Epithelial cell of esophagus (primary cell): ENCODE measurements around the gene BATF2.

Experiments
- DNase-seq: peaks from one replicate; pipeline ENCODE4 v3.0.0; 2010; ENCODE audit warnings: low read depth
- H3K4me3 ChIP-seq: 2 replicates; pipeline ENCODE4 v1.5.1; 2011; ENCODE audit warnings: mild to moderate bottlenecking, low read length, control low read depth
- TF ChIP-seq, protein P1 (sequence below): IDR thresholded peaks from 2 replicates; pipeline ENCODE4 v1.5.1; 2011; ENCODE audit warnings: low read depth, mild to moderate bottlenecking, low read length, control low read depth, inconsistent platforms; ENCODE audit not compliant: insufficient read depth; ENCODE audit errors: missing control alignments

Gene BATF2, protein sequence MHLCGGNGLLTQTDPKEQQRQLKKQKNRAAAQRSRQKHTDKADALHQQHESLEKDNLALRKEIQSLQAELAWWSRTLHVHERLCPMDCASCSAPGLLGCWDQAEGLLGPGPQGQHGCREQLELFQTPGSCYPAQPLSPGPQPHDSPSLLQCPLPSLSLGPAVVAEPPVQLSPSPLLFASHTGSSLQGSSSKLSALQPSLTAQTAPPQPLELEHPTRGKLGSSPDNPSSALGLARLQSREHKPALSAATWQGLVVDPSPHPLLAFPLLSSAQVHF

GRCh38 chr11:64996710-64997380, at the start of gene BATF2:
TSS of gene BATF2 (minus strand) at chr11:64996971. CDS start at chr11:64996914, 57 bp downstream.
- no peak within 1 kb of the TSS for H3K4me3 ChIP-seq
- peak; percentile 32 for DNase-seq

DNA sequence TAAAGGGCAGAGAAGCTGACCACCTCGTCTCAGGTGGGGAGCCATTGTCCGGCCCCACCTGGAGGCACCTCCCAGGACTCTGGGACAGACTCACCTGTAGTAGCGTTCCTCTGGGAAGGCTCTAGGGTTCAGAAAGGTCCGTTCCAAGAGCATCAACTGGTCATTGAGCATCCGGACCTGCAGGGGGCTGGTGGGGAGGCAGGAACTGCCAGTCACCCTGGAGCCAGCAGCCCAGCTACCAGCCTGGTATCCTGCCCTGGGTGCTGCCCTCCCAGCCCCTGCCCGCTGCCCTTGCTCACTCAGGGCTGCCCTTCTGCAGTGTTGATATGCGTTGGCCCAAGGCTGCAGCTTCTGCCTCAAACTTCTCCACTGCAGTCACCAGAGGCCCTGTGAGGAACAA, 49.0 kb upstream of the BATF2 start:
- TF ChIP-seq, protein P1, sequence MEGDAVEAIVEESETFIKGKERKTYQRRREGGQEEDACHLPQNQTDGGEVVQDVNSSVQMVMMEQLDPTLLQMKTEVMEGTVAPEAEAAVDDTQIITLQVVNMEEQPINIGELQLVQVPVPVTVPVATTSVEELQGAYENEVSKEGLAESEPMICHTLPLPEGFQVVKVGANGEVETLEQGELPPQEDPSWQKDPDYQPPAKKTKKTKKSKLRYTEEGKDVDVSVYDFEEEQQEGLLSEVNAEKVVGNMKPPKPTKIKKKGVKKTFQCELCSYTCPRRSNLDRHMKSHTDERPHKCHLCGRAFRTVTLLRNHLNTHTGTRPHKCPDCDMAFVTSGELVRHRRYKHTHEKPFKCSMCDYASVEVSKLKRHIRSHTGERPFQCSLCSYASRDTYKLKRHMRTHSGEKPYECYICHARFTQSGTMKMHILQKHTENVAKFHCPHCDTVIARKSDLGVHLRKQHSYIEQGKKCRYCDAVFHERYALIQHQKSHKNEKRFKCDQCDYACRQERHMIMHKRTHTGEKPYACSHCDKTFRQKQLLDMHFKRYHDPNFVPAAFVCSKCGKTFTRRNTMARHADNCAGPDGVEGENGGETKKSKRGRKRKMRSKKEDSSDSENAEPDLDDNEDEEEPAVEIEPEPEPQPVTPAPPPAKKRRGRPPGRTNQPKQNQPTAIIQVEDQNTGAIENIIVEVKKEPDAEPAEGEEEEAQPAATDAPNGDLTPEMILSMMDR, result no peak
- no peak overlapping the region for H3K4me3 ChIP-seq
- DNase-seq, result no peak

More at GRCh38 chr11:64996710-64997380, at the start of gene BATF2:
- TF ChIP-seq, protein P1, result no peak

- no peak for DNase-seq
- TF ChIP-seq, protein P1, result no peak
- no peak overlapping the region for H3K4me3 ChIP-seq
Observed at GRCh38 chr11:65045061-65045460, 48.3 kb upstream of the BATF2 start.

DNA sequence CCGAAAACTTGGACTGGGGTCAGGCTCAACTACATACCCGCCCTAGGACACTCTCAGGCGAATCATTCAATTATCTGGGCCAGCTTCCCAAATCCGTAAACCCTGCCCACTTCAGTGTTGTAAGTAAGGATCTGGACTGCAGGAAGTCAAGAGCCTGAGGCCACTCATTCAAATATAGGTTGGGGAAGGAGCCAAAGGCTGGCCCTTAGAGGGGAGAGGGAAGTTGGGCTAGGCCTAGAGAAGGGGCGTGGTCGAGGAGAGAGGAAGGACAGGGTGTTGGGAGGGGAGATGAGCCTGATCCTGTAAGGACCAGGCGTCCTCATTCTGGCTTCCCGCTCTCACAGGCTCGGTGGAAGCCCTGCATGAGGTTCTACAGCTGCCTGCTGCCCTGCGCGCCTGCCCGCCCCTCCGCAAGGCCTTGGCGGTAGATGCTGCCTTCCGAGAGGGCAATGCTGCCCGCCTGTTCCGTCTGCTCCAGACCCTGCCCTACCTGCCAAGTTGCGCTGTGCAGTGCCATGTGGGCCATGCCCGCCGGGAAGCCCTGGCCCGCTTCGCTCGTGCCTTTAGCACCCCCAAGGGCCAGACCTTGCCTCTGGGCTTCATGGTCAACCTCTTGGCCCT, 47.2 kb upstream of the BATF2 start:
- TF ChIP-seq, protein P1, result no peak
- no peak for DNase-seq
- no peak overlapping the region for H3K4me3 ChIP-seq

DNA sequence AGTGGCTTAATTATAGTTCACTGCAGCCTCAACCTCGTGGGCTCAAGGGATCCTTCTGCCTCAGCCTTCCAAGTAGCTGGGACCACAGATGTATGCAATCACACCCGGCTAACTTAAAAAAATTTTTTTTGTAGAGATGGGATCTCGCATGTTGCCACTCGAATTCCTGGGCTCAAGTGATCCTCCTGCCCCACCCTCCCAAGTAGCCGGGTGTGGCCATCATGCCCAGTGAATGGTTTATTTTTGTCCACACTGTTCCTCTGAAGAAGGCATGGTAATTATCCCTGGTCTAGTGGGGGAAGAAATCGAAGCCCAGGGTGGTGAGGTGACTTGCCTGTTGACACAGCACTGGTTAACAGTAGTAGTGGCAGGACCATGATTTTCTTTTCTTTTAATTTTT, 46.1 kb upstream of the BATF2 start:
- TF ChIP-seq, protein P1, result no peak
- no peak for DNase-seq
- H3K4me3 ChIP-seq, result no peak overlapping the region

GRCh38 chr11:65040847-65041622, 44.3 kb upstream of the BATF2 start, which contains the start of gene SAC3D1:
TSS of gene SAC3D1 (plus strand) at chr11:65041210. CDS start at chr11:65041293, 83 bp downstream.
- TF ChIP-seq, protein P1, result no peak
- peak; percentile 91 for DNase-seq
- H3K4me3 ChIP-seq, result peak within 1 kb of the TSS; percentile 66
